Panc1 (cell line): ENCODE results near the gene ZNF385C. TPM values are rescaled to one million over a fixed set of nuclear protein-coding genes. Genes with fewer than 3 reads are reported as not detected.

Experiments
- ATAC-seq: fragments of 200-7000 bp; cut with Tn5 transposase; 2 replicates; pipeline ENCODE4 v1.9.1; 2020; ENCODE audit warnings: mild to moderate bottlenecking, moderate library complexity
- BruUV-seq: library from RNA; stranded (reverse); fragments of 400-500 nt; replicated peaks from 2 replicates; lab custom pipeline; 2021; lab: Mats Ljungman, UMichigan
- CTCF ChIA-PET: fragments of 300-600 bp; sonication (Branson Sonifier 250); formaldehyde crosslinking; loops from one replicate; lab custom pipeline; 2022; ENCODE audit warnings: antibody characterized with exemption; lab: Charles Lee
- POLR2A ChIA-PET: fragments of 300-600 bp; sonication (Branson Sonifier 250); formaldehyde crosslinking; loops from one replicate; lab custom pipeline; 2022; ENCODE audit warnings: antibody characterized with exemption; lab: Charles Lee
- DNase-seq: peaks from one replicate; pipeline ENCODE4 v3.0.0-alpha.2; 2010; ENCODE audit warnings: low read depth, low spot score
- H3K27ac ChIP-seq: 2 replicates; pipeline ENCODE4 v1.5.1; 2011; ENCODE audit warnings: mild to moderate bottlenecking, low read length, inconsistent platforms
- H3K27me3 ChIP-seq: fragments of 200-500 bp; sonication (Bioruptor generic); 2 replicates; pipeline ENCODE4 v1.6.0; 2014; ENCODE audit warnings: low read length, inconsistent platforms; ENCODE audit not compliant: control insufficient read depth, insufficient read depth
- H3K36me3 ChIP-seq: fragments of 200-500 bp; sonication (Bioruptor generic); 2 replicates; pipeline ENCODE4 v1.5.1; 2014; ENCODE audit warnings: inconsistent platforms, mild to moderate bottlenecking, low read length, moderate library complexity; ENCODE audit not compliant: control insufficient read depth, insufficient read depth
- H3K4me1 ChIP-seq: 2 replicates; pipeline ENCODE4 v1.5.1; 2011; ENCODE audit warnings: inconsistent platforms, mild to moderate bottlenecking, low read length, moderate library complexity; ENCODE audit not compliant: control insufficient read depth, insufficient read depth
- H3K4me3 ChIP-seq, 2 experiments: 2 replicates each; pipeline ENCODE4 v1.5.1; 2011 to 2012; ENCODE audit warnings: low read depth in 2 of 2, low read length in 2 of 2, mild to moderate bottlenecking in 2 of 2, inconsistent platforms in 1 of 2, moderate library complexity in 1 of 2
- H3K9me3 ChIP-seq: fragments of 200-500 bp; sonication (Bioruptor generic); 2 replicates; pipeline ENCODE4 v1.5.1; 2014; ENCODE audit warnings: low read depth, mild to moderate bottlenecking, inconsistent platforms, low read length, moderate library complexity; ENCODE audit not compliant: control insufficient read depth, insufficient read depth
- CTCF ChIP-seq: fragments of 450-650 bp; IDR thresholded peaks from 2 replicates; pipeline ENCODE4 v1.5.1; 2017; ENCODE audit warnings: mild to moderate bottlenecking
- POLR2AphosphoS5 ChIP-seq: IDR thresholded peaks from 2 replicates; pipeline ENCODE4 v1.6.1; 2012; ENCODE audit warnings: mild to moderate bottlenecking, low read depth, low read length, moderate library complexity
- REST ChIP-seq, 2 experiments: IDR thresholded peaks; 2 replicates each; pipeline ENCODE4 v1.6.1; 2011 to 2012; ENCODE audit warnings: low read depth in 2 of 2, control low read depth in 1 of 2, low read length in 1 of 2, mild to moderate bottlenecking in 1 of 2, moderate library complexity in 1 of 2; ENCODE audit not compliant: insufficient read depth in 1 of 2
- SIN3A ChIP-seq: IDR thresholded peaks from 2 replicates; pipeline ENCODE4 v1.6.1; 2012; ENCODE audit warnings: low read depth, mild to moderate bottlenecking, low read length, moderate library complexity, borderline replicate concordance; ENCODE audit not compliant: insufficient read depth
- TCF7L2 ChIP-seq: IDR thresholded peaks from 2 replicates; pipeline ENCODE4 v1.6.1; 2011; ENCODE audit warnings: mild to moderate bottlenecking, low read depth, low read length, inconsistent platforms
- in situ Hi-C: cut with HindIII; loops from 2 replicates; pipeline ENCODE4 v1.10.0; 2016; ENCODE audit warnings: low sequenced_read_pairs, low pct_unique_long_range_greater_than_20kb
- intact Hi-C: fragments of 100-400 bp; cut with micrococcal nuclease; formaldehyde crosslinking; loops from one replicate; pipeline ENCODE4 v1.10.0; 2022; ENCODE audit not compliant: unreplicated experiment
- total RNA-seq: library from RNA; stranded (reverse); gene quantifications from one replicate; pipeline ENCODE4 v1.2.1, GENCODE V29; 2021; ENCODE audit not compliant: unreplicated experiment

Gene ZNF385C
- total RNA-seq, 1 experiment from 2014 or later = 0.21 TPM

- H3K36me3 ChIP-seq = peaks cover 7% of the 10 kb centered on the region; the same call in 1 of the 2 replicates
- CTCF ChIA-PET = no interaction called here
Measured at GRCh38 chr17:41996855-41997164, 101.5 kb downstream of the ZNF385C start.

GRCh38 chr17:41992576-41992975, 105.7 kb downstream of the ZNF385C start:
- Histone ChIP-seq H3K9me3 (no peaks in the 10 kb centered on the region), H3K27ac (no peak overlapping the region), H3K27me3 (no peaks in the 10 kb centered on the region), H3K4me1 (no peaks in the 10 kb centered on the region), H3K4me3 (no peak overlapping the region), H3K36me3 (peaks cover 11% of the 10 kb centered on the region; the same call in 1 of the 2 replicates)
- ChIA-PET POLR2A (no interaction called here), CTCF (no interaction called here)
- in situ Hi-C loops (no loop called here), intact Hi-C loops (no loop called here)
- BruUV-seq = no TSS peak
- DNase-seq = no peak
- no peak for TF ChIP-seq POLR2AphosphoS5
- no peak for TF ChIP-seq REST (IDR thresholded peaks at IDR 0.05; ENCODE audit: insufficient read depth in 1 of 2, low read depth in 2 of 2, low read length in 1 of 2)
- no peak for TF ChIP-seq SIN3A
- no peak for TF ChIP-seq CTCF
- no peak for TF ChIP-seq TCF7L2
- ATAC-seq = no peak

More at GRCh38 chr17:41996855-41997164, 101.5 kb downstream of the ZNF385C start:
- no peak for DNase-seq
- Histone ChIP-seq H3K9me3 (no peaks in the 10 kb centered on the region), H3K27me3 (no peaks in the 10 kb centered on the region), H3K27ac (no peak overlapping the region), H3K4me1 (no peaks in the 10 kb centered on the region), H3K4me3 (no peak overlapping the region)
- no peak for TF ChIP-seq POLR2AphosphoS5
- TF ChIP-seq REST (IDR thresholded peaks at IDR 0.05; ENCODE audit: insufficient read depth in 1 of 2, low read depth in 2 of 2, low read length in 1 of 2) = no peak
- no peak for TF ChIP-seq CTCF
- TF ChIP-seq TCF7L2 = no peak
- TF ChIP-seq SIN3A = no peak
- in situ Hi-C loops = no loop called here
- intact Hi-C loops = no loop called here
- POLR2A ChIA-PET = no interaction called here
- ATAC-seq = no peak
- BruUV-seq = no TSS peak
